Measurements from ENCODE around the gene BATF.

BATF gene

DNA sequence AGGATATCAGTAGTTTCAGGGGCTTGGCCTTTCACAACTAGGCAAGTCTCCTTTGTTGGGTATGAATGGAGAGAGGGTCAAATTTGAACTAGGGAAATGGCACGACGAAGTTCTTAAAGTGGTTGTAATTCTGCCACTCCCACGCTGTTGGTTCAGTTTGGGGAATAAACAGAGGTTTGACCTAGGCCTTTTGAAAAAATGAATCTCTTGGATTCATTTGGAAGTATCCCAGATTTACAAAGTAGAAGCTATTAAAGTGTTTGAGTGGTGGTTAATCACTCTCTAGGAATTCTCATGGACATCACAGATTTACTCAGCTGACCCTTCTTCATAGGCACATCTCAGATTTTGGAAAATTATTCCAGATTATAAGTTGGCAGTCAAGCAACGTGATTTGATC, 14.8 kb downstream of the BATF start:
- TF ChIP-seq, protein P1, sequence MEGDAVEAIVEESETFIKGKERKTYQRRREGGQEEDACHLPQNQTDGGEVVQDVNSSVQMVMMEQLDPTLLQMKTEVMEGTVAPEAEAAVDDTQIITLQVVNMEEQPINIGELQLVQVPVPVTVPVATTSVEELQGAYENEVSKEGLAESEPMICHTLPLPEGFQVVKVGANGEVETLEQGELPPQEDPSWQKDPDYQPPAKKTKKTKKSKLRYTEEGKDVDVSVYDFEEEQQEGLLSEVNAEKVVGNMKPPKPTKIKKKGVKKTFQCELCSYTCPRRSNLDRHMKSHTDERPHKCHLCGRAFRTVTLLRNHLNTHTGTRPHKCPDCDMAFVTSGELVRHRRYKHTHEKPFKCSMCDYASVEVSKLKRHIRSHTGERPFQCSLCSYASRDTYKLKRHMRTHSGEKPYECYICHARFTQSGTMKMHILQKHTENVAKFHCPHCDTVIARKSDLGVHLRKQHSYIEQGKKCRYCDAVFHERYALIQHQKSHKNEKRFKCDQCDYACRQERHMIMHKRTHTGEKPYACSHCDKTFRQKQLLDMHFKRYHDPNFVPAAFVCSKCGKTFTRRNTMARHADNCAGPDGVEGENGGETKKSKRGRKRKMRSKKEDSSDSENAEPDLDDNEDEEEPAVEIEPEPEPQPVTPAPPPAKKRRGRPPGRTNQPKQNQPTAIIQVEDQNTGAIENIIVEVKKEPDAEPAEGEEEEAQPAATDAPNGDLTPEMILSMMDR (IDR thresholded peaks at IDR 0.05; ENCODE audit: insufficient read depth, low read length, poor library complexity, severe bottlenecking): no peak
- H3K27me3 ChIP-seq (replicated peaks; ENCODE audit: control insufficient read depth, insufficient read depth, low read length): no peaks in the 10 kb centered on the region
- no peak overlapping the region for H3K4me3 ChIP-seq (replicated peaks; ENCODE audit: low read depth, low read length)
- no peak for DNase-seq (ENCODE audit: extremely low read depth, insufficient read length)
- peaks cover 7% of the 10 kb centered on the region; the same call in 1 of the 2 replicates for H3K36me3 ChIP-seq (ENCODE audit: control insufficient read depth, insufficient read depth, low read length)

DNA sequence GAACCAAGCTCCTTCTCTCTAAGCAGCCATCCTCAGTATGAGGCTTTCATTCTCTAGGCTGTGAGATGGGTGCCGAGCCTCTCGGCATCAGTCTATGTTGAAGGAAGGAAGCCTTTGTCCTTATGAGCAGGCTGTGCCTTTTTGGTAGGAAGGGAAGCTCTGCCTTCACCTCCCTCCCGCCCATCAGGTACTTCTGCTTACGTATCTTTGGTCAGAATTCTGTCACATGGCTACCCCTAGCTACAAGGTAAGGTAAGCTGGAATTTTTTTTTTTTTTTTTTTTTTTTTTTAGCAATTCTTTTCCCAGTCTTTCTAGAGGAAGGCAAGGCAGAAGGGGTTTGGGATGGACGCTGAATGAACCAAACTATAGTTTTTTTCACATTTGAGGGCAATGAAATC, 16.9 kb downstream of the BATF start:
- TF ChIP-seq, protein P1 (IDR thresholded peaks at IDR 0.05; ENCODE audit: insufficient read depth, low read length, poor library complexity, severe bottlenecking): no peak
- no peak for DNase-seq (ENCODE audit: extremely low read depth, insufficient read length)
- no peak overlapping the region for H3K4me3 ChIP-seq (replicated peaks; ENCODE audit: low read depth, low read length)
- no peaks in the 10 kb centered on the region for H3K27me3 ChIP-seq (replicated peaks; ENCODE audit: control insufficient read depth, insufficient read depth, low read length)
- H3K36me3 ChIP-seq (ENCODE audit: control insufficient read depth, insufficient read depth, low read length): peaks cover 7% of the 10 kb centered on the region; the same call in 1 of the 2 replicates

DNA sequence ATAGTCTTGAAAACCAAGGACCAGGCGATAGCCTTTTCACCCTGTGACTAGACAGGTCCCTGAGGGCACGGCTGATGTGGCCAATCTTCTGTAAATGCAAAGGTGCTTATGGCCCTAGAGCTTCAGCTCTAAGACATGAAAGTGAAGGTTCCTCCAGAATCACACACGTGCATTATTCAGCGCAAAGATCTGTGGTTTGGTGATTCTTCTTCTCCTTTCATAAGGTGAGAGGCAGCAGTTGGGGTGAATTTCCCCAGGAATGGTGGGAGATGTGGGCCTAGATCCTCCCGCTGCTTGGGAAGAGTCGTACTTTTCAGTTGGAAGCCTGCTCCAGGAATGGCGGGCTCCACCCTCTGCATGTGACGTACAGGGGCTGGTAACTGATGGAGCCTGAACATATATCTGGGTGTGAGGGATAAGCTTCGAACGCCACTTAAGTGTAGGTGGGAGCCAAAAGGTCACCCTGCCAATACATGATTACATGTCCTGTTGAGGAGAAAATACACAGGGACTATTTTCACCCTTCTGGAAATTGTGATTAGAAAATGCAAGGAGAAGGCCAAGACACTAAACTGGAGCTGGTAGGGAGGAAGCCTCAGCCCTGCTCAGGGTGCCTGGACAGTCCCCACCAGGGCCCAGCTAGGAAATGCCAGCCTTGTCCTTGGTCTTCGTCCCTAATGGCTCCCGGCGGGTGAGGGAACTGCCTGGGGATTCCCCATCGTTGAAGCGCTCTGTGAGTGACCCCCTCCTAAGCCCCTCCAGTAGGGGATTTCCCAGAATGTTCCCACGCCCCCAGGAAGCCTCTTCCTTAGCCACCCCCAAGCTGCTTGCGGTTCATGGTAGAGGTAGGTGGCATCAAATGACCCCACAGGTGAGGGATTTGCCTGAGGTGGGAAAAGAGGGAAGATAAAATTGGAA, 17.6 kb downstream of the BATF start:
- TF ChIP-seq, protein P1 (IDR thresholded peaks at IDR 0.05; ENCODE audit: insufficient read depth, low read length, poor library complexity, severe bottlenecking): no peak
- peaks cover 6% of the 10 kb centered on the region; the same call in 1 of the 2 replicates for H3K36me3 ChIP-seq (ENCODE audit: control insufficient read depth, insufficient read depth, low read length)
- DNase-seq (ENCODE audit: extremely low read depth, insufficient read length): peak; percentile 76
- peak overlapping the region; percentile 37 for H3K4me3 ChIP-seq (replicated peaks; ENCODE audit: low read depth, low read length)
- H3K27me3 ChIP-seq (replicated peaks; ENCODE audit: control insufficient read depth, insufficient read depth, low read length): no peaks in the 10 kb centered on the region

DNA sequence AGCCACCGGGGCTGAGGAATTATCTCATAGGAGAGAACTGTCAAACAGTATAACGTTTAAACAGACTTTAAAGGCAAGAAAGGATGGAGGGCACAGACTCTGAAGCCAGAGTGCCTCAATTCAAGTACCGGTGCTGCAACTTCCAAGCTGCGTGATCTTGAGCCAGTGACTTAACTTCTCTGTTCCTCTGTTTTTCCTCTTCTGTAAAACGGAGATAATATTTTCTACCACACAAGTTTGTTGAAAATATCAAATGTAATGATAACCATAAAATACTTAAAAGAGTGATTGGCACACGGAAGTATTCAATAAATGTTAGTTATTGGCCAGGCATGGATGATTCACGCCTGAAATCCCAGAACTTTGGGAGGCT, 18.2 kb downstream of the BATF start:
- H3K27me3 ChIP-seq (replicated peaks; ENCODE audit: control insufficient read depth, insufficient read depth, low read length): no peaks in the 10 kb centered on the region
- no peak for DNase-seq (ENCODE audit: extremely low read depth, insufficient read length)
- TF ChIP-seq, protein P1 (IDR thresholded peaks at IDR 0.05; ENCODE audit: insufficient read depth, low read length, poor library complexity, severe bottlenecking): no peak
- H3K4me3 ChIP-seq (replicated peaks; ENCODE audit: low read depth, low read length): peak overlapping the region; percentile 24; the same call in 1 of the 2 replicates
- peaks cover 6% of the 10 kb centered on the region; the same call in 1 of the 2 replicates for H3K36me3 ChIP-seq (ENCODE audit: control insufficient read depth, insufficient read depth, low read length)

DNA sequence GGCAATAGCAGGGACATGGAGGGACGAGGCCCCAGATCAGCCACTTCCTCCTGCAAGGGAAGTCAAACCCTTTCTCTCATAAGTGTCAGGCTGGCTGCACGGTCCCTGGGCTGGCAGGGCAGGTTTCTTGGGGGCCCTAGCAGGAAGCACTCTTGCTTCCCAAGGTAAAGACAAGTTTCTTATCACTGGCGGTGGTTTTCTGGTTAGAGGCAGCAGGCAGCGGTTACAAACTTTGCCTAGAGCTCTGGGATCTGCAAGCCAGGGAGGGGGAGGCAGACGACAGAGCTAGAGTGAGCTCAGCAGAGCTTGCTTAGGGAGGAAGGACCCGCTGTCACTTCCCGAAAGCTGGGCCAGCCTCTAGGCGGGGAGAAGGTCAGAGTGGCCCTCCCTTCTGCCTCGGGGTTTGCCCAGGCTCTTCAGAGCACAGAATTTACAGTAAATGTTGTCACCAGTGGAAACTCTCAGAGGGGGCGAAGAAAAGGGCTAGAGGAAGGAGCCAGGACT, 20.4 kb downstream of the BATF start:
- Histone ChIP-seq H3K36me3 (ENCODE audit: control insufficient read depth, insufficient read depth, low read length) (peaks cover 13% of the 10 kb centered on the region), H3K4me3 (replicated peaks; ENCODE audit: low read depth, low read length) (peak overlapping the region; percentile 29; the same call in 1 of the 2 replicates), H3K27me3 (replicated peaks; ENCODE audit: control insufficient read depth, insufficient read depth, low read length) (no peaks in the 10 kb centered on the region)
- DNase-seq (ENCODE audit: extremely low read depth, insufficient read length): peak; percentile 69
- TF ChIP-seq, protein P1 (IDR thresholded peaks at IDR 0.05; ENCODE audit: insufficient read depth, low read length, poor library complexity, severe bottlenecking): no peak
